ENCODE results near the gene AMH.

AMH gene

DNA sequence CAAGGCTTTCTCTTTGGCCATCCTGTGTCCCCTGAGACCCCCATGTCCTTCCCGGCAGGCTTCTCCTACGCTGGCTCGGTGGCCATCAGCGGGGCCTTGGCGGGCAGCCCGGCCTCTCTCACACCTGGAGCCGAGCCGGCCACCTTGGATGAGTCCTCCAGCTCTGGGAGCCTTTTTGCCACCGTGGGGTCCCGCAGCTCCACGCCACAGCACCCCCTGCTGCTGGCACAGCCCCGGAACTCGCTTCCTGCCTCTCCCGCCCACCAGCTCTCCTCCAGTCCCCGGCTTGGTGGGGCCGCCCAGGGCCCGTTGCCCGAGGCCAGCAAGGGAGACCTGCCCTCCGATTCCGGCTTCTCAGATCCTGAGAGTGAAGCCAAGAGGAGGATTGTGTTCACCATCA, 27.2 kb upstream of the AMH start:
- DNase-seq: no peak

GRCh38 chr19:2223391-2223790, 25.7 kb upstream of the AMH start:
- DNase-seq: no peak

GRCh38 chr19:2223959-2224358, 25.2 kb upstream of the AMH start:
- DNase-seq: peak; percentile 31

GRCh38 chr19:2224754-2225349, 24.3 kb upstream of the AMH start:
- no peak for DNase-seq

DNA sequence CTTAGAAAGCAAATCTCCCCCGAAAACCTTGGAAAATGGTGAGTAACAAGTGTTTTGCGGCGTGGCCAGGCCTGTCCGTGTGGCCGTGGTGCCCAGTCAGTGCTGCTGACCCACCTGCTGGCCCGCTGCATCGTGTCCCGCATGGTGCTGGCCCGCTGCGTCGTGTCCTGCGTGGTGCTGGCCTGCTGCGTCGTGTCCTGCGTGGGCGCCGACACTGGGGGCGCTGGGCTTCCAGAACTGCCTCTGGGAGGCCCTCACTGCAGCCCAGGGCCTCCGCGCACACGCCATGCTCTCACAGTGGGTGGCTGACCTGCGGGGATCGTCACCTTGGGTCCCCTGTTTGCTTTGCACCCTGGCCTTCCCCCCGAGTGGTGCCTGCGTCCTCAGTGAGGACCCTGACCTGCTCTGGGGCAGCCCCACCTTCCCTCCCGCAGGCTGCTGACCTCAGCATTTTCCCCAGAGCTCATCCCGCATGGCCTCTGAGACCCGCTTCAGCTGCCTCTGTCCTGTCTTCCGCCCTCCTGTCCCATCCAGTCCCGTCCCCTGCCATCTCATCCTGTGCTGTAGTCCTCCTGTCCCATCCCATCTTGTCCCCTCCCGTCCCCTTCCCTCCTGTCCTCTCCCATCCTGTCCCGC, 23.6 kb upstream of the AMH start:
- DNase-seq: no peak

- no peak for DNase-seq
Observed at GRCh38 chr19:2226051-2226839, 22.9 kb upstream of the AMH start.

DNA sequence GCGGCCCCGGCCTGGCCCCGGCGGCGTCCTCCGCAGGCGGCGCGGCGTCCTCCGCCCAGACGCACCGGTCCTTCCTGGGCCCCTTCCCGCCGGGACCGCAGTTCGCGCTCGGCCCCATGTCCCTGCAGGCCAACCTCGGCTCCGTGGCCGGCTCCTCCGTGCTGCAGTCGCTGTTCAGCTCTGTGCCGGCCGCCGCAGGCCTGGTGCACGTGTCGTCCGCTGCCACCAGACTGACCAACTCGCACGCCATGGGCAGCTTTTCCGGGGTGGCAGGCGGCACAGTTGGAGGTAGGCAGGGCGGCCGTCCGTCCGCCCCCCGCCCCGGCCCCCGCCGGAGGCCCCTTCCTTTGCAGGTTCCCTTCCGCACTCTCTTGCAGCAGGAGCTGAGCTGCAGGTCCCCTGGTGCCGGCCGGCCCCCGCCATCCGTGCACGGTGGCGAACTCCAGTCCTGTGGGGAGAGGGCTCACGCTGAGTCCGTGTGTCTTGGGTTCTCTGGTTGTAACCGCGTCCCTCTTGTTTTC, 22.2 kb upstream of the AMH start:
- DNase-seq: no peak

GRCh38 chr19:2227415-2228156, 21.5 kb upstream of the AMH start:
- no peak for DNase-seq

DNA sequence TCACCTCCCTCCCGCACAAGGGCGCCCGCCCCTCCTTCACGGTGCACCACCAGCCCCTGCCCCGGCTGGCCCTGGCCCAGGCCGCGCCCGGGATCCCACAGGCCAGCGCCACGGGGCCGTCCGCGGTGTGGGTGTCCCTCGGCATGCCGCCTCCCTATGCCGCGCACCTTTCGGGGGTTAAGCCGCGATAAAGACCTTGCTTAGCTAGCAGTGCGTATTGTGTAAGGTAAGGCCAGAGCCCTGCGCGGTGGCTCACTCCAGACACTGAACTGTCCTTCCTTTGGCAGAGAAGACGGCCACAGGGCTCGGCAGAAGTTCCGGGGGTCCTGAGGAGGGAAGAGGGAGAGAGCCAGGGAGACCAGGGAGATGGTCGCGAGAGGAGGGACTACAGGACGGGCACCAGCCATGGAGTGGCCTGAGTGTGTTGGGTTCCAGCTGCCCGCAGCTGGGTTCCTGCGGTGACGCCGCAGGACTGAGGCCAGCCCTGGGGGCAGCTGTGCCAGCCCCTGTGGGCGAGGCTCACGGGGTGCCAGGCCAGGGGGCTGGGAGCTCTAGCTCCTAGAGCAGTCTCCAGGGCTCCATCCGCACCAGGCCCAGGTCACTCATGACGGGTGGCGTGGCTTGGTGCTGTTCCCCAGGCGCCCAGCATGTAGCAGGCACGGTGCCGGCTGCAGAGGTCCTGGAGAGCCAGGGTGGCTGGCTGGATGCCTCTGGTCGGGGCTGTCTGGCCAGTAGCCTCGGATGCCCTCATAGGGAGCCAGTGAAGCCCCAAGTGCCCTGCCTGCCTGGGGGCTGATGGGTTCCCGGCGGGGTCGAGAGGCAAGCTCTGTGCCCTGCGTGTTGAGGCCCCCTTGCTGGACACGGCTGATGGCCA, 20.7 kb upstream of the AMH start:
- DNase-seq: no peak

DNA sequence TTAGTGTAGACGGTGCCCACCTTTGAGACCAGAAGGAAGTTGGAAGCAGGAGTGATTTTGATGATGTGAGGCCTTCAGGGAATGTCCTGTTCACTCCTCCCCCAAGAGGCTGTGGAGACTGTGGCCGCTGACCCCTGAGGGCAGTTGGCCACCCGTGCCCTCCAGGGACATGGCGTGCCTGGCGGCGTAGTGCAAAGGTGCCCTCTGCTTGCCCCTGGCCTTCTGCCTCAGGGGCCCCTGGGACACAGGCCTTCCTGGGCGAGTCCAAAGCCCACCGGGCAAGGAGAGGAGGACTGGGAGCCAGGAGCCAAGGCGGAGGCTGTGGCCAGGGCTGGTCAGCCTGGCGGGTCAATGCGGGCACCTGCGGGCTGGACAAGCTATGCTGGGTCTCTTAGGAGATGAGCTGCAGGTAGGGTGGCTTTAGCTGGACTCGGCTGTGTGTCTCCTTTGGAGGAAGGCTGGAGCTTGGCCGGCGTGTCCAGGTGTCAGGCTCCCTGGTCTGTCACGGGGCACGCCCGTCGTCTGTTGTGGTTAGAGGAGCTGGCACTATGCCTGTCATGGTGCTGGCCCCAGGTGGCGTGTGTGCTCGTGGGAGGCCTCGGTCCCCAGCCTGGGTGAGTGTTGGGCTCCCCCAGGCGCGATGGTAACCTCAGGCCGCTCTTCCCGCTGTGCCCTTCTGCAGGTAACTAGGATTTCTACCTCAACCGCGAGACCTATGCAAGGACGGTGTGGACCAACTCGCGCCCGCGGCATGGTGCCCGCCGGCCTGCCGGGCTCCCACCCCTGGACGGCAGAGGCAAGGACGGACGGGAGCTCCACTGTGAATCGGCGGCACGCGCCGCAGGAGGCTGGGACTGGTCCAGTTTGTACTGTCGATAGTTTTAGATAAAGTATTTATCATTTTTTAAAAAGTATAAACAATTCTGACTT, 19.8 kb upstream of the AMH start:
- no peak for DNase-seq

- no peak for DNase-seq
Observed at GRCh38 chr19:2230033-2230531, 19.0 kb upstream of the AMH start.

- no peak for DNase-seq
Observed at GRCh38 chr19:2230807-2231533, 18.2 kb upstream of the AMH start.

- DNase-seq: no peak
Observed at GRCh38 chr19:2231621-2232221, 17.4 kb upstream of the AMH start.

GRCh38 chr19:2232286-2233151, 16.6 kb upstream of the AMH start:
- DNase-seq: no peak

DNA sequence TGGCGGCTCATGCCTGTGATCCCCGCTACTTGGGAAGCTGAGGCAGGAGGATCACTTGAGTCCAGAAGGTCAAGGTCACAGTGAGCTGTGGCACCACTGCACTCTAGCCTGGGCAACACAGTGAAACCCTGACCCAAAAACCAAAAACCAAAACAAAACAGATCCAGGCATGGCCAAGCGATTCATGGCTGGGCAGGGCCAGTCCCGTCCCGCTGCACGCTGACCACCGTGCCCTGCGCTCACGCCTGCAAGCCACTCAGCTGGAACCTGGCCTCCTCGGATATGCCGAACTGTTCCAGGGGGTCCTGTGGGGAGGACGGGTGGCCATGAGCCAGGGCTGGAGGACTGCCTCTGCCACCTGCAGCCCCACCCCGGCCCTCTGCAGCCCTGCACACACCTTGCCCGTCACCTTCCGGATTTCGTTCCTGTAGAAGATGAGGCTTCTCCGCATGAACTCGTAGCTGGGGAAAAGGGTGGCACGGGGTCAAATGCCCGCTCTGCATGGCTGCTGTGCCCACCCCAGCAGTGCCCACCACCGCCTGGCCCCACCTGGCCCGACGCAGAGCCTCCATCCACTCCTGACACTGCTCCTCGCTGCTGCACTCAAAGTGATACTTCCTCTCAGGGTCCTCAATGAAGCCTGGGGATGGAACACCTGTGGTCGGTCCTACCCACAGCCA, 15.4 kb upstream of the AMH start:
- DNase-seq: no peak

GRCh38 chr19:2234996-2235380, 14.1 kb upstream of the AMH start:
- no peak for DNase-seq

- no peak for DNase-seq
Observed at GRCh38 chr19:2235381-2236063, 13.6 kb upstream of the AMH start.

DNA sequence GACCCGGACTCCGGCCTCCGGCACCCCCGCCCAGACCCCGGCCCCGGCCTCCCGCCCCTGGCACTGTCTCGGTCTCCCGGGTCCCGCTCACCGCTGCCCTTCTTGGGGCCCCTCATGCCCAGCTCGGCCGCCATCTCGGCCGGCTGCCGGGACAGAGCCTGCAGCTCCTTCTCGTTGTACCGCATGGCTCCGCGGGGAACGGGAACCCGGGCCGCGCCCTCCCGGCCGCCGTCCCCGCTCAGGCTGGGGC, 13.1 kb upstream of the AMH start:
- no peak for DNase-seq
